ENCODE data around the gene MCF2L.

Gene MCF2L

DNA sequence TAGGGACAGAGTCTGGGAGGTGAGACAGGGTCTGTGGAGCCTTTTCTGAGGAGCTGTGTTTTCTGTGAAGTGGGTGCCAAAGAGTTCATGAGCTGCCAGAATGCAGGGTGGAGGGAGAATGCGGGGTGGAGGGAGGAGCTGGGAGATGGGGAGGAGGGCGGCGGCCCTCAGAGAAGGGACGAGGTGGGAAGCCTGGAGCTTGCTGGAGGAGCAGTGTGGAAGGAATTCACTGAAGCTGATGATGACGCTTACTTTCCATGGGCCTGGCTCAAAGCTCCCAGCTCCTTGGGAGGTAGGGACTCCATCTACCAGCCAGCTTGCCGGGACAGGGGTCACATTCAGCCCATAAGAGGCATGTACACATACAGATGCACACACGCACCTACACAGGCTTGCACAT lies 62.5 kb downstream of the MCF2L start:
- no peak for DNase-seq (ENCODE audit: low spot score)

- DNase-seq (ENCODE audit: low spot score), result no peak
Observed at GRCh38 chr13:113032291-113032690, 63.3 kb downstream of the MCF2L start.

DNA sequence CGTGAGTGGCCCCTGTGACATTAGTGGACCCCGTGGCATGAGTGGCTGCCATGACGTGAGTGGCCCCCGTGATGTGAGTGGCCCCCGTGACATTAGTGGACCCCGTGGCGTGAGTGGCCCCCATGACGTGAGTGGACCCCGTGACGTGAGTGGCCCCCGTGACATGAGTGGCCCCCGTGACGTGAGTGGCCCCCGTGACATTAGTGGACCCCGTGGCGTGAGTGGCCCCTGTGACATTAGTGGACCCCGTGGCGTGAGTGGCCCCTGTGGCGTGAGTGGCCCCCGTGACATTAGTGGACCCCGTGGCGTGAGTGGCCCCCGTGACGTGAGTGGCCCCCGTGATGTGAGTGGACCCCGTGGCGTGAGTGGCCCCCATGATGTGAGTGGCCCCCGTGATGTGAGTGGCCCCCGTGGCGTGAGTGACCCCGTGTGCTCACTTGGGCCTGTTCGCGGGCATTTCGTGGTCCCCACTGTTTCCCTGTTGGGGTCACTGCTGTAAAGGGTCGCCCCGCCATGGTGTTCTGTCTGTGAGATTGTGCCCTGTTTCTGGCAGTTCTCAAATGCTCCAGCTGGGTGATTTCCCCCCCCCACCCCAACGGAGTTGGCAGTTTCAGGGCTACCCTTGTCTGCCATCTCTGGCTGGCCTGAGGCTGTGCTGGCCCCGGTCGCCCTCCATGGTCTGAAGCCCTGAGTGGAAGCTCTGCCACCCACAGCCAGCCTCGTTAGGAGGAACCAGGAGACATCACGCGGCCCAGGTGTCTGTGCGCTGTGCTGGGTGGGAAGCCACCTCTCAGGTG lies 64.2 kb downstream of the MCF2L start:
- DNase-seq (ENCODE audit: low spot score), result no peak

DNA sequence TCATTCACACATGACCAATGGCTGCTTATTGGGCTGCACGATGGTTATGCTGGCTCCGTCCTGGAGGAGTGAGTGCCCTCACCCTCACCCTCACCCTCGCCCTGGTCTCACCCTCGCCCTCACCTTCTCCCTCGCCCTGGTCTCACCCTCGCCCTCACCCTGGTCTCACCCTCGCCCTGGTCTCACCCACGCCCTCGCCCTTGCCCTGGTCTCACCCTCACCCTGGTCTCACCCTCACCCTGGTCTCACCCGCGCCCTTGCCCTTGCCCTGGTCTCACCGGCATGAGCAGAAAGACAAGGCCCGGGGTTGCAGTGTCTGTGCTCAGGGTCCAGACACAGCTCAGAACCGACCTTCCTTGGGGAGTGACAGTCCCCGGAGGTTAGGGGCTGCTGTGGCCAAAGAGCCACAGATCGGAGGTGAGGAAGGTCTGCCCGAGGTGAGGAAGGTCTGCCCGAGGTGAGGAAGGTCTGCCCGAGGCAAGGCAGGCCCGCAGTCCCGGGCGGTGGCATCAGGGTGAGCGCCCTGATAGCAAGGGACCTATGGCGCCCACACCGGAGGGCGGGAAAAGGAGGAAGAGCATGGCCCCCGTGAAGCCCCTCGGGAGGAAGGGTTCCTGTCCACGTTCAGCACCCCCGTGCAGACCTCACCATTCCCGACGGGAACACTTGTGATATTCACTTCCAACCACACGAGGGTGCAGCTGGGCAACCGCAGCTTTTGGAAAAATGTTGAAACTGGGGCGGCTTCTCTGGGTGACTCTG lies 65.6 kb downstream of the MCF2L start:
- peak; percentile 71 for DNase-seq (ENCODE audit: low spot score)

- DNase-seq (ENCODE audit: low spot score), result no peak
Observed at GRCh38 chr13:113035213-113035800, 66.3 kb downstream of the MCF2L start.

DNA sequence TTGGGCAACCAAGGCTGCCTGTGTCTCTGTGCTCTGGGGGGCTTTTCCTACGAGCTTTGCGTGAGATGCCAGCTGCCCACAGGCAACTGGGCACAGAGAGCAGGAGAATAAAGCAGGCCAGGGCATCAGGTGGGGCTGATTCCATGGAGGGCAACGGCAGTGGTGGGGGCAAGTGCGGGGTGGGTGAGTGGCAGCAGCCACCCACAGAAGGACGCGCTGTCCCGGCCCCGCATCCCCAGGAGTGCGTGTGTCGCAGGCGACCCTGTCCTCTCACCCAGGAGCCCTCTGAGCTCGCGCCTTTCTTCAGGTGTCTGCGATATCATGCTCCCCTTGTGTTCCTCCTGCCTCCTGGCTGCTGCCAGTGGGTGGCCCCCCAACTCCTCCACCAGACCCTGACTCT lies 67.4 kb downstream of the MCF2L start:
- DNase-seq (ENCODE audit: low spot score), result no peak

DNA sequence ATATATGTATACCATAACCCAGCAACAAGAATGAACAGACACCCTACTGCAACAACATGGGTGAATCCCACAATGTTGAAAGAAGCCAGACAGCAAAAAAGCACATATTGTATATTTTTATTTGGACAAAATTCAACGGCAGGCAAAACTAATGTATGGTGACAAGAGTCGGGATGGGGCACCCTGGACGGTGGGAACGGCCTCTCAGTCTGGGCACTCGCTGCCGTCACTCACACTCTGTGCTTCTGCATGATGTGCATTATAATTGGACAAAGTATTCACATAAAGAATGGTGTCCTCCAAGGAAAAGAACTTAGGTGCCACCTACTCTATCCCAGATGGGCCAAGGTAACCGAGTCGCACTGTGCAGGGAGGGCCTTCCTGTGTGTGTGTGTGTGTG lies 71.0 kb downstream of the MCF2L start:
- DNase-seq (ENCODE audit: low spot score), result no peak

DNA sequence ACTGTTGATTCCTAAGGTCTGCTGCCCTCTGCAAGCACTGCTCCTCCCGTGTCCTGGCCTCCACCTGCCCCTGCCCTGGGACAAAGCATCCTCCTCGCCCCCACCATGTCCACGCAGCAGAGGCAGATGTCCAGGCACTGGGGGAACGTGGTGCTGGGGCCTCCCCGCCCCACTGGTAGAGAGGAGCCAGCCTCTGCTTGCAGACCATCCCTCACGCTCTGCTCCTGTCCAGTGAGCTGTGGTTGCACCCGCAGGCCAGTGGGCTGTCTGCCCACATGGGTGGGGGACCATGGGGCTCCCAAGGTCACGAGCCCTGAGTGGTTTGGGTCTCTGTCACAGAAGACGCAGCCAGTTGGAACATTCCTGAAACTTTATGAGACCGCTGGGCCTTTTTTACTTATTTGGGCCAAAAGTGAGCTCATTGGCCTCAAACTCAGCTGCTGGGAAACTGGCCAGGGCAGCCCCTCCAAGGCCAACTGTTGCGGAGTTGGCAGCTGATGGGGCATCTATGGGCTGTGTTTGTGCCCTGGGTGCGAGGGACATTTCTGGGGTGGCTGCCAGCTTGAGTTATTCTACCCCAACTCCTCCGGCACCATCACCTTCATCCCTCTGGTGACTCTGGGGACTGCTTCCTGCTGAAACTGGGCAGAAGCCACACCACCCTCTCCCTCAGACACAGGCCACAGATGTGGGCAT lies 71.7 kb downstream of the MCF2L start:
- no peak for DNase-seq (ENCODE audit: low spot score)

DNA sequence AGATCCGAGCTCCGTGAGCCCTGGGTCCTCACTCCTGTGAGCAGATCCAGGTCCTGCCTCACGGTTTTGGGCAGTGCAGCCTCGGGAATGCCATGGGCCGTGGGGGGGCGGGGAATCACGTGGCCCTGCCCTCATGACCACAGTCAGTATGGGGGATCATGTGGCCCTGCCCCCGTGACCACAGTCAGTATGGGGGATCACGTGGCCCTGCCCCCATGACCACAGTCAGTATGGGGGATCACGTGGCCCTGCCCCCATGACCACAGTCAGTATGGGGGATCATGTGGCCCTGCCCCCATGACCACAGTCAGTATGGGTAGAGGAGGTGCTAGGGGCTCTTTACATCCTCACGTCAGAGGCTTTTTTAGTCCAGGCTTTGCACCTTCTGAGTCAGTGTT lies 72.3 kb downstream of the MCF2L start:
- peak; percentile 80 for DNase-seq (ENCODE audit: low spot score)

GRCh38 chr13:113041896-113042295 lies 72.9 kb downstream of the MCF2L start:
- DNase-seq (ENCODE audit: low spot score), result no peak

- no peak for DNase-seq (ENCODE audit: low spot score)
Observed at GRCh38 chr13:113042456-113042855, 73.4 kb downstream of the MCF2L start.

- DNase-seq (ENCODE audit: low spot score), result no peak
Observed at GRCh38 chr13:113043001-113043630, 74.1 kb downstream of the MCF2L start.

GRCh38 chr13:113043931-113044330 lies 74.9 kb downstream of the MCF2L start:
- no peak for DNase-seq (ENCODE audit: low spot score)

GRCh38 chr13:113044391-113045114 lies 75.5 kb downstream of the MCF2L start:
- peak; percentile 93 for DNase-seq (ENCODE audit: low spot score)

GRCh38 chr13:113045251-113046127 lies 76.5 kb downstream of the MCF2L start:
- peak; percentile 66 for DNase-seq (ENCODE audit: low spot score)

GRCh38 chr13:113046128-113046882 lies 77.3 kb downstream of the MCF2L start:
- no peak for DNase-seq (ENCODE audit: low spot score)

DNA sequence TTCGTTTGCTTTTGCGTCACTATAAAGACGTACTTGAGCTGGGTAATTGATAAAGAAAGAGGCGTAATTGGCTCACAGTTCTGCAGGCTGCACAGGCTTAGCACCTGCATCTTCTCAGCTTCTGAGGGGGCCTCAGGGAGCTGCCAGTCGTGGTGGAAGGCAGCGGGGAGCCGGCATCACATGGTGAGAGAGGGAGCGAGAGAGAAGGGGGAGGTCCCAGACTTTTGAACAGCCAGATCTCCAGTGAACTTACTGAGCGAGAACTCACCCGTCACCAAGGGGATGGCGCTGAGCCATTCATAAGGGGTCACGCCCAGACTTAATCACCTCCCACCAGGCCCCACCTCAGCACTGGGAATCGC lies 77.8 kb downstream of the MCF2L start:
- DNase-seq (ENCODE audit: low spot score), result no peak

GRCh38 chr13:113047587-113047986 lies 78.6 kb downstream of the MCF2L start:
- DNase-seq (ENCODE audit: low spot score), result no peak

GRCh38 chr13:113048766-113049165 lies 79.8 kb downstream of the MCF2L start:
- no peak for DNase-seq (ENCODE audit: low spot score)

DNA sequence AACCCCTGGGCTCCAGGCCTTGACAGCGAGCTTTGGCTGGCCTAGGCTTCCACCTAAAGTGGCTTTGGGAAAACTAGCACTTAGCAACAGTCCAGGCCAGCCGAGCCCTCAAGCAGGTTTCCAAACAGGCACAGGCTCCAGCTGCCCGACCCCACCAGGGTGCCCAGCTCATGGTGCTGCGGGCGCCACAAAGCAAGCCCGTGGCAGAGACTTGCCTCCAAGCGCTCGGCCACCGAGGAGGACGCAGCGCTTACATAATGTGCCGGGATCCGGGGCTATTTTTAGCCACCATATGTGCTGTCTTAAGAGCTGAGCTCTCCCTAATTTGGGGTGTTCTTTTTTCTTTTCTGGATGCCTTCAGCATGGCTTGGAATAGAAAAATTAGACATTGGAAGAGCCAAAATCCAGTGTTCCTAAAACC lies 80.5 kb downstream of the MCF2L start:
- DNase-seq (ENCODE audit: low spot score), result no peak
